ENCODE measurements around the gene TLCD3A.
"Not testable (repeated sequence)": the region's sequence is repeated elsewhere in the genome, so short reads cannot be mapped to it uniquely, and the experiment has no call there.

The TLCD3A gene

DNA sequence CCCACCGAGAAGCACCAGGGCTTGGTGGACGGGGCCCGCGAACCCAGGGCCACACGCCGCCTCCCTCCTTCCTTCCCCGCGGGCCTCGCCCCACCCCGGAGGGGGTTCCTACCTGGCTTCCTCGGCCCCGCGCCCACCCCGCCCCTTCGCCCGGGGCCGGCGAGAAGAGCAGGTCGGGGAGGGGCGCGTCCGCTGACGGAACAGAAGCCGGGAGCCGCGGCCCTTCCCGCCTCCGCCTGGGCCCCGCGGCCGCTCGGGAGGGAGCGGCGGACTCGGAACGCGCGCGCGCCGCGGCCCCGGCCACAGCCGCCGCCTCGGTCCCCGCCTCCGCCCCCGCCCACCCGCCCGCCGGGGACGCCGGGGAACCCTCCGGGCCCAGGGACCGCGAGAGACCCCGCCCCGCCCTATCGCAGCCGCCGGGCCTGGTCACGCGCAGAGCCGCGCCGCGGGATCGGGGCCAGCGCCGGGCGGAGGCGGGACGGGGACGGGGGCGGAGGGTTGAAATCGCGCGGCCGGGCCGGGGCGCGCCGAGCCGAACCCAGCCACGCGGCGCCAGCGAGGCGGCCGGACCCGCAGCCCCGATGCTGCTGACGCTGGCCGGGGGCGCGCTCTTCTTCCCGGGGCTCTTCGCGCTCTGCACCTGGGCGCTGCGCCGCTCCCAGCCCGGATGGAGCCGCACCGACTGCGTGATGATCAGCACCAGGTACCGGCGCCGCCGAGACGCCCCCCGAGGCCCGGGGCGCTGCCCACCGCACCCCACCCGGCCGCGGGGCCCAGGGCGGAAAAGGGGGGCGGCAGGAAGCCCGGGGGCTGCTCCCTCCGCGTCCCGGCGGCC is at the start of gene TLCD3A:
TLCD3A (plus strand) TSS at position 530 of the 835 bp plus-strand sequence; CDS start at position 582, 52 bp downstream.
- DNase-seq: peak; percentile 37

DNA sequence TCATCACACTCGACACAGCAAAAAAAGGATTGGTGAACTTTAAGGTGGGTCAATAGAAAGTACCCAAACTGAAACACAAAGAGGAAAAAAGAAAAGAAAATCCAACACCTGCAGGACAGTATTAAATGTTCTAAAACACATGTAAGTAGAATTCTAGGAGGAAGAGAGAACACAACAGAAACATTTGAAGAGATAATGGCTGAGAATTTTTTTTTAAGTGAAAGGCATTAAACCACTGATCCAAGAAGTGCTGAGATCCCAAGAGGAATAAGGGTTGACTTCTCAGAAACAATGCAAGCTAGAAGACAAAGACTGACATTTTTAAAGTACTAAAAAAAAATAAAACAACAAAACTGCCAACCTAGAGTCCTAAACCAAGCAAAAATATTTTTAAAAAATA is 49.4 kb upstream of the TLCD3A start:
- no peak for DNase-seq

DNA sequence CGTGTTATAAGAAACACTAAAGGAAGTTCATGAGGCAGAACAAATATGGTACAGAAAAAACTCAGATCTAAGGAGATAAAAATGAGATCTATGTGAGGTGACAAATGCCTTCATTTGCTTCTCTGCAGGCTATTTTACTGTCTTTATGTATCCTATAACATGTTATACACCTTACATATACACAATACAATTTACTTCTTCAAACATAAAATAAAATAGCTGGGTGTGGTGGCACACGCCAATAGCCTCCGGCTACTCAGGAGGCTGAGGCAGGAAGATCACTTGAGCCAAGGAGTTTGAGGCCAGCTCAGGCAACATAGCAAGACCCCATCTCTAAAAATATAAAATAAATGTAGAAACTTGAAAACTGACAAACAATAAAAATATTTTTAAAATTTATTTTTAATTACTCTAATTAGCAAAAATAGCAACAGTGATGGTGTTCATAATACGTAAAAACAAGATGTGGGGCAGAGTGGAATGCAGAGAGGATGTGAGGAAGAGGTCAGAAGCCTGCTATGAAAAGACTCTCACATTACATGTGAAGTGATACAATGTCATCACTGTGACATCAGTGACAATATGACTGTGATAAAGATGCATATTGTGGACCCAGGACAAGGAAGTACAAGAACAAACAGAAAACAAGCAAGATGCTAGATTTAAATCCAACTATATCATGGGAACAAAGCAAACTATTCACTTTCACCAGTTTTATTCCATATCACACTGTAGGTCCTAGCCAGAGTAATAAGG is 48.7 kb upstream of the TLCD3A start:
- no peak for DNase-seq

DNA sequence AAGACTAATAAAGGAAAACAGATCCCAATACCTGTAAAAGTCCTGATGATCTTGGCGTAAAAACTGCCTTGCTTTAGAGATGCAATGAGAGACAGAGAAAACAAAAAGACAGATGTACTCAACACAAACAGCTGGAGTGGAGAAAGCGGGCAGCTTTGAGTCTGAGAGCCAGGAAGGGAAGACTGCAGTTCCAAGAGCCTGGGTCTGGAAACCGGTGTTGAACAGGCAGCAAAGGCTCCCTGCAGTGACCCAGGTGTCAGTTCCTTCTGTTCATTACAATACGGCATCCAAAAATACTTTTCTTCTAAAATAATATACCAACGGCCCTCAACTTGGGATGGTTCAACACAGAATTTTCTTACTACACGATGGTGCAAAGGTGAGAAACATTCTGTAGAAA is 47.4 kb upstream of the TLCD3A start:
- no peak for DNase-seq

DNA sequence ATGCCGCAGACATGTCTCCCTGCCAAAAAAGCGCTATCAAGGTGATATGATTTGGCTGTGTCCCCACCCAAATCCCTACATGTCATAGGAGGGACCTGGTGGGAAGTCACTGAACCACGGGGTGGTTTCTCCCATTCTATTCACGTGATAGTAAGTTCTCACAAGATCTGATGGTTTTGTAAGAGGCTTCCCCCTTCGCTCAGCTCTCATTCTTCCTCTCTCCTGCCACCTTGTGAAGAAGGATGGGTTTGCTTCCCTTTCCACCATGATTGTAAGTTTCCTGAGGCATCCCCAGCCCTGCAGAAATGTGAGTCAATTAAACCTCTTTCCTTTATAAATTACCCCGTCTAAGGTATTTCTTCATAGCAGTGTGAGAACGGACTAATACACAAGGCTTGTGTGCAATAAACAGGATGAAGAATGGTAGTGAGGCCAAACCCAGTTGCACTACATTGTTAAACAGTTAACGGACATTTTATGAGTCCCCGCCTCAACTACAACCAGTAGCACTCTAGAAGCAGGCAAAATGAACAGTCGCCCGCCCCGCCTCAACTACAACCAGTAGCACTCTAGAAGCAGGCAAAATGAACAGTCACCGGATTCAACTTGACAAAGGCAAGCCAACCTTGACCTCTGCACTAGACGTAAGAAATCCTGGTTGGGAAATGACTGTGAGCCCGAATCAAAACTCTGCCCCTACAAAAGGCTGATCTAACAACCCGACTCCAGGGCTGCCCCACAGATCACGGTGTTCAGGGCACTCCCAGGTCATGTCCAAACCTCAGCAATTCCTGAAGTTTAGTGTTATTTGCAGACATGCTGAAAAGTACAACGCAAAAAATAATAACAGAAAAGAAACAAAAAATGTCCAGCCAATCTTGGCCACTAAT is 44.1 kb upstream of the TLCD3A start:
- no peak for DNase-seq

DNA sequence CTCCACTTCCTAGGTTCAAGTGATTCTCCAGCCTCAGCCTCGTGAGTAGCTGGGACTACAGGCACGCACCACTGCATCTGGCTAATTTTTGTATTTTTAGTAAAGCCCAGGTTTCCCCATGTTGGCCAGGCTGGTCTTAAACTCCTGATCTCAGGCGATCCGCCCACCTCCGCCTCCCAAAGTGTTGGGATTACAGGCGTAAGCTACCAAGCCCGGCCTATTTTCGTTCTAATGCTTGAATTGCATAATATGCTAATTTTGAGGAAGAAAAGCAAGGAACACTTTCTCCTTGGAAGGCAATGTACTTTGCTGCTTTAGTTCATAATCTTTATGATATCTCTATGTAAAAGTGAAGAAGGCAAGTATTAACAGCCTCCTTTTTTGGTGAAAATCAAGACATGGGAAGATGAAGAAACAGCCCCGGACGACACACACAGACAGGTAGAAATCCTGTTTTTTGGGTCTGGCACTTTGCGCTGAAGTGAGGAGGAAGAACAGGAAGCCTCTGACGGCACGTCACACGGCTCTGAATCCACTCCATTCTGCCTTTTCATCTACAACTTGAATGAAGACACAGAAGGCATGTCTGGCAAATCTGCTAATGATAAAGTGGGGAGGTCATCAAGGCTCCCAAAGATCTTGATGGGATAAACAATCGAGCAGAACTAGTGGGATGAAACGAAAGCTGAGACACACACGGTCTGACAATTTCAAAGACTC is 42.7 kb upstream of the TLCD3A start:
- no peak for DNase-seq

DNA sequence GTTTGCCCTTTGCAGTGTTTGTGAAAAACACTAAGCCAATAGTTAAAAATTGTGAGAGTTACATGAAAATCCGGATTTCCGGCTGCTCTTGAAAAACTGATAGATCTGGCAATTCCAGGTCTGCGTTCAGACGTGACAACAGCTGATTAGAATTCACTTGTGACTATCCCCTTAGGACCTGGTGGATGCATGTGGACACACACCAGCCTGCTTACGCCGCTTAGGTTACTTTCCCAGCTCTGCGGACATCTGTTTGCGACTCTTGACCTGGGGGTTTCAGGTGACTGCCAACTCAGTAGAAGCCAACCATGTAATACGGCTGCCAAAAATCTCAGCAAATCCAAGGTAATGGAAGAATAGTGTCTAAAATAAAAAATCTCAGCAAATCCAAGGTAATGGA is 42.0 kb upstream of the TLCD3A start:
- no peak for DNase-seq

DNA sequence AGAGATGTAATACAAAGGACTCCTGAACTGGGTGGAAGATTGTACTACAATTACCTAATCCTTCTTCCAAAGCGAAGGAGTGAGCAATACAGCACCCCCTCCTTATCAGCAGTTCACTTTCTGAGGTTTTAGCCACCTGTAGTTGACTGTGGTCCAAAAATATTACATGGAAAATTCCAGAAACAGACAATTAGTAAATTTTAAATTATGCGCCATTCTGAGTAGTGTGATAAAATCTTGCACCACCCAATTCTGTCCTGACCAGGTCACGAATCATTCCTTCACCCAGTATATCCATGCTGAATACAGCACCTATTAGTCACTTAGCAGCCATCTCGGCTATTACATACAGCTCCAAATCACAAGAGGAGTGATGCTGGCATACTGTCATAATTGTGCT is 41.0 kb upstream of the TLCD3A start:
- DNase-seq: no peak

DNA sequence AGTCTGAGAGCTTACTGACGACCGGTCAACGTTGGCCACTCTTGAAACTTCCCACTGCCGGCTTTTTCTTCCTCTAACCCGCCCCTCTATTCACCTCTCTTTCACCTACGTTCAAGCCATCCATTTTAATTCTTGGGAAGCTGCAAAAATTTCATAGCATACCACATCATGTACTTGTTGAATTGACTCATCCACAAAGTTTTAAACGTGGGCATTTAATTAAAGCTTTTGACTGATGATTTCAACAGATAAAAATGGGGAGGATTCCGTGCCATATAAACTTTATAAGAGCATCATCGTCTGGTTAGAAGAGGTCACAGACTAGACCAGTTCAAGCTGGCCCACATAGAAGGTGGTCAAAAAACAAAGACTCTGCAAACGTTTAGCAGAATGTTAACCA is 40.3 kb upstream of the TLCD3A start:
- DNase-seq: no peak

DNA sequence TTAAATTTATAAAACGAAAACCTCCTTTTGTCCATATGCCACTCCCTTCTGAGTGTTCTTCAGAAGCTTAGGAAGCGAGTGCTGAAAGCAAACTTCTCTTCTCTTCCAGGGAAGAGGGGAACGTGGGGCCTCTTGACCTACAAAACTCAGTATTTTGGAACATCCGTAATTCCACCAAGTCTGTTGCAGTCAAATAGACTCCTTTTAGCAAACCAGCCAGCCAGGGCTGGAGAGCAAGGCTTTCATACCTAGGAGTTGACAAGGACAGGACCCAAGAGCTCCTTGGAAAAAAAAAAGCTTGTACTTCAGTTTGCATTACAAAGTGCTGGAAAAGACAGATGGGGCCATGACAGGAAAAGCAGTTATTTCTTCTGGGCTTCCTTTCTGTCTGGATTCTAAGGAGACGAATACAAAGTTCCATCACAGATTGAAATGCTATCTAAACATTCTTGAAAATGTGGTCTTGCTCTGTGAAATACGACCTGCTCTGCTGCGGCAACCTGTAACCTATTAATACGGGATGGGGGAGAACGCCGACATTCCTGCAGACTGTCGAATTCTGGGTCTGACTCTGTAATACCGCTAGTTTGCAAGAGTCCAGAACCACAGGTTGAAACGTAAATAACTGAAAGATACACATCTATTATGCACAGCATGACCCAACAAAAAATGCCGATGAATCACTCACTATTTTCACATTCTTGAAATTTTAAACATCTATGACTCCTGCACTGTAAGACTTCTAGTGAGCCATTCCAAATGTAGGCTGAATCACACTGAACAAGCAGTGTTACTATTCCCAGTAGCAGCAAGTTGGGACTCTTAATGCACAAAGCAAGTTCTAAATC is 38.4 kb upstream of the TLCD3A start:
- DNase-seq: peak; percentile 67

DNA sequence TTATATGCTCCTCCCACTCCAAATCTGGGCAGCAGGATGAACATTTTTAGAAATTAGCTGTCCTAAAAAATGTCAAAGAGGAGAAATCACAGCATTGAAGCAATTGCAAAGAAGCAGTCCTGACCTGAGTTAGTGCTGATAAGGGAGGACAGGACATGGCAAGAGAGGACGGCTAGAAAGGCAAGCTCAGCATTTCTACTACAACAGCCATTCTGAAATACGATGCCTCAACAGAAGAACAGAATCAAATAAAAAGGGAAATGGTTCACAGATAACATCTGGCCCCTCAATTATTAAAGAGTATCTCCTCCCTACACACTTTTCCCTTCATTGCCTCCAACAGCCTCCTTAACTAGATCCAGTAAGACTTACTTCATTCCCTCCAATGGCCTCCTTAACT is 36.0 kb upstream of the TLCD3A start:
- no peak for DNase-seq

DNA sequence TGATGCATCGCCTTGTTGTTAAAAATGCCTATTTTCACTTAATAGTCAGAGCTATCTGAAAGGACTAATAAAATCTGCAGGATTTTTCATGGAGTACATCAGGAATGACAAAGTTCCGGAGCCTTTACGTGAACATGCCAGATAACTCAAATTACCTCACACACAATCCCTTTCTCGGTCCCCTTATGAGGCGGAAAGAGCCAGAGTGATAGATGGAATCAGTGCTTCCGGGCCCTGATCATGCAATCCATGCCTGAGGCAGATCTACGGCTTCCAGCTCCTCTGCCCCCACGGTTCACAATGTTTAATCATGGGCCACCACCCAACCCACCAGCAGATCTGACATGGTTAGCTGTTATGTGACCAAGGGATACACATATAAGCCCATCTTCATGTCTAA is 34.7 kb upstream of the TLCD3A start:
- no peak for DNase-seq

DNA sequence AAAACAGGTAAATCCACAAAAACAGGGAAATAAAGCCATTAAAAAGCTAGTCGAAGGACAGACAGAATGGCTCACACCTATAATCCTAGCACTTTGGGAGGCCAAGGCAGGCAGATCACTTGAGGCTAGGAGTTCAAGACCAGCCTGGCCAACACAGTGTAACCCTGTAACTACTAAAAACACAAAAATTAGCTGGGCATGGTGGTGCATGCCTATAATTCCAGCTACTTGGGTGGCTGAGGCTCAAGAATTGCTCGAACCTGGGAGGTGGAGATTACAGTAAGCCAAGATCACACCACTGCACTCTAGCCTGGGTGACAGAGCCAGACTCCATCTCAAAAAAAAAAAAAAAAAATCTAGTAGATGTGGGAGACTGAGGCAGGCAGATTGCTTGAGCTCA is 34.3 kb upstream of the TLCD3A start:
- DNase-seq: not testable (repeated sequence)

DNA sequence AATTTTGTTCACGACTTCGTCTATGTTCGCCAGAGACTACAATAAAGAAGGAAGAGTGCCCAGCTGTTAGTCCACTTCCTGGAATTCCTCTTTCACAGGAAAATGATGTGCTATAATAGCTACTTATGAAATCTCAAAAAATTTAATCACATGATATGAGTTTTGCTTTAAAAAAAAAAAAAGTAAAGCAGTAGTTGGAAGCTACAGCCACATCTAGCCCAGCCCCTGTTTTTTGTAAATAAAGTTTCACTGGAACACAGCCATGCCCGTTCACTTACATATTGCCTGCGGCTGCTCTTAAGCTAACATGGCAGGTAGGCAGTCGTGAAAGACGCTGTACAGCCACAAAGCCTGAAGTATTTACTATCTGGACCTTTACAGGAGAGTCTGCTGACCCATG is 33.1 kb upstream of the TLCD3A start:
- DNase-seq: no peak

DNA sequence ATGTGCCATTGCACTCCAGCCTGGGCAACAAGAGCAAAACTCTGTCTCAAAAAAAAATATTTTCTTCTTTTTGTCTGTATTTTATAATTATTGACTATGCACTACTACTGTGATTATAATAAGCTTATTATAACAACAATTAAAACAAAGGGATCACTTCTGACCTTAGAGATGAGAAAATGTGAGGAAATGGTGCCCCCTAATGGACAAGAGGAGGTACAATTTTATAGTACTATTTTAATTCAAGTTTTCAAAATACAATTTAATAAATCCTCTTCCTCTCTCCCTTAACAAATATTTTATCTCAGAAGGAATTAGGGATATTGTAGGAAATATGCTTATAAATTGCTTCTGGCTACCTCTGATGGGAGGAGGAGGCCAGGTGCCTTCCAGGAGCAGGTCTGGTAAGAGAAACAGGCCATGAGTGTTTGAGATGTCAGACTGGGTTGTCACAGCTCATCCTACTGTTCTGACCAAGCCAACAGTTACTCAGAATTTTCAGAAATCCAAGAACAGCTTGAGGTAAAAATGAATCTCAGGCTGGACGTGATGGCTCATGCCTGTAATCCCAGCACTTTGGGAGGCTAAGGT is 31.8 kb upstream of the TLCD3A start:
- no peak for DNase-seq

DNA sequence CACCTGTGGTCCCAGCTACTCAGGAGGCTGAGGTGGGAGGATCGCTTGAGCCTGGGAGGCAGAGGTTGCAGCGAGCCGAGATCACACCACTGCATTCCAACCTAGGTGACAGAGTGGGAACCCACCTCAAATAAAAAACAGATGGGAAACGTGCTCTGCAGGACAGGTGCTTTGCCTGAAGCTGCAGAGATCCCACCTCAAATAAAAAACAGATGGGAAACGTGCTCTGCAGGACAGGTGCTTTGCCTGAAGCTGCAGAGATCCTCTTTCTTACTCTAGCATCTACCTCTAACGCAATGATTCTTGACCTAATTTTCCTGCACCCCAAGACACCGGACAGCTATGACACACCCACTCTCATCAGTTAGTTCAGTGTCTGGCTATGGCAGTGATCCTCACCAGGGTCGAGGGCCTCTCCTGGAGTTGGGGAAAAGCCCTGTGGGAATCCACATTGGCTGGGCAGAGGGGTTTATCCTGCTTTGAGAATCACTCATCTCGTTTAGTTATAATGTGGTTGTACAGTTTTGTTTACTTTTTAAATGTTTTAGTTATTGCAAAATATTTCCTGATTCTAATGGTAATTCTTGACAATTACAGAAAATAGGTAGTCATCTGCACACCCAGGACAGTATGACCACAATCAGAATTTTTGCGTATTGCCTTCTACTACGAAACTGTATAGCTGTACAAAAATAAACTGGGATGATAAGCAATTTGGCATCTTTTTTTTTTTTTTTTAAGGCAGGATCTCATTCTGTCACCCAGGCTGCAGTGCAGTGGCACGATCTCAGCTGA is 29.1 kb upstream of the TLCD3A start:
- DNase-seq: no peak

DNA sequence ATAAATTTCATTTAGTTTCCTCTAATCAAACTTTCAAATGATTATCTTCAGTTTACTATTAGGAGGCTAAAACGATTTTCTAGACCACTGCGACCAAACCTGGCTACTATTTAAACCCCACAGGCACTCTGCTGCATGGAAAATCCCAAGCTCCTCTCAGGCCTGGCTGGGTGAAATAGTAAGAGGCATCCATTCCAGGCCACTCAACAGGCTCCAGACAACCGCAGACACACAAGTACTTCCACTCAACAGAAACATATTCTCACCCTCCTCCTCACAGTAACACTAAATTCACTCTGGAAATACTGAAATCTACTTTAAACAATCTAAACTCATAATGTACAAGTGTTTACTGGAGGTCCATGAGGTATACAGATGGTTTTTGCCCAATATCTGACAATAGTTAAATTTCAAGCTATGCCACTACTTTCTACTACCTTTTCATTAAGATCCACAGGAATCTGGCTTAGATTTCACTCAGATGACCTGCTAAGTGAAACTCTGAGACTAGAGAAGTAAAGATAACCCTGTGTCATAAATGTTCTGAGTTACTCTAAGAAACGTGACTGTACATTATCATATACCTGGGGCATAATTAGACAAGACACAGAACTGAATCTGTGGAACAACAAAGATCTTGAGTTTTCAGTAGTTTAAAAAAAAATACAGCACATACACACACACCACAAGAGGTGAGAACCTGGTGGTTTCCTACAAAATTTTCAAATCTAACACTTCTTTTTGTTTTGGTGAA is 28.1 kb upstream of the TLCD3A start:
- DNase-seq: no peak

DNA sequence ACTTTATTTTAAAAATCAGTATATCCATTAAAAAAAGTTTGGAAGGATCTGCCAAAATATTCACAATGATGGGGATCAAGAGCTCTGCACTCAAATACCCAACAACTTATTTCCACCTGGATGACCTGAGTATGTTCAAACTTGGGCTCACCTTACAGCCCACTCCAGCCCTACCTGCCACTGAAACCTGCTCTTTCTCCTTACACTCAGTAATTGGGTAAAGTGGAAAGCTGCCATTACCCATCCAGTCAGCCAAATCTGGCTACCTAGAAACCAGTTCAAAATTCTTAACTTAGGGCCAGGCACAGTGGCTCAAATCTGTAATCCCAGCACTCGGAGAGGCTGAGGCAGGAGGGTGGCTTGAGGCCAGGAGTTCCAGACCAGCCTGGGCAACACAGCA is 27.4 kb upstream of the TLCD3A start:
- no peak for DNase-seq

DNA sequence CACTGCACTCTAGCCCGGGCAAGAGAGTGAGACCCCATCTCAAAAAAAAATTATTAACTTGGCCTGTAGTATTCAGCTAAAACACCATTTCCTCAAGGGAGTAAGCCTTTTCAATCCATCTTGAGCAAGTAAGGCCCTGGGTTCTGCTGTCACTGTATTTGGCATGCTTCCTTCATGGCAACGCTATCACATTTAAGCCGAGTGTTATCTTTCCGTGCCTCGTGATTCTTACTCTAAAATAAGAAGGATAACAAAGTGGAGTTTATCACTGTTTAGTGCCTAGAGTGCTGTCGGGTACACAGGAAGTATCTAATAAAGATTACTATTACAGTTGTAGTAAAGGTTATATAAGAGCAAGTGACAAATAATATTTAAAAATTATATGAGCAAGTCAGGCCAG is 26.5 kb upstream of the TLCD3A start:
- no peak for DNase-seq

DNA sequence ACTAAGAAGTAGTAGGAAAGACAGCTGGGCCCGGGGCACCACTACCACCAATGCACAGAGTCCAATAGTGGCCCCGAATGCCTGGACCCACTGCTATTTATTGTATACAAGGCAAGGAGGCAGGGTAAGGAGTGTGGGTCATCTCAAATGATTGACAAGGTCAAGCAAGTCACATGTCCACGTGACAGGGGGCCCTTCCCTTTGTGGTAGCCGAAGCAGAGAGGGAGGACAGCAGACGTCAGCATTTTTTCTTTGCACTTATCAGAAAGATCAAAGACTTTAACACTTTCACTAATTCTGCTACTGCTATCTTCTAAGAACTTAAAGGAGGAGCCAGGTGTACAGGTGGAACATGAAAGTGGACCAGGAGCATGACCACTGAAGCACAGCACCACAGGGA is 24.3 kb upstream of the TLCD3A start:
- no peak for DNase-seq

Measured in T1000 (cell line).